ENCODE data around the gene ATRX. TPM values are rescaled to one million over a fixed set of nuclear protein-coding genes. Genes with fewer than 3 reads are reported as not detected.

The ATRX gene
- total RNA-seq, 1 experiment from 2014 or later: 61.3 TPM

GRCh38 chrX:77743720-77744119, 42.3 kb downstream of the ATRX start:
- TF ChIP-seq EGR1 (IDR thresholded peaks at IDR 0.05; ENCODE audit: low read depth) (no peak), YY1 (IDR thresholded peaks at IDR 0.05; ENCODE audit: extremely low read depth, insufficient replicate concordance, low read depth, low read length) (no peak), RAD21 (IDR thresholded peaks at IDR 0.05; ENCODE audit: low read depth) (no peak), ZNF274 (IDR thresholded peaks at IDR 0.05; ENCODE audit: low read depth, low read length) (no peak), TCF7L2 (IDR thresholded peaks at IDR 0.05; ENCODE audit: borderline replicate concordance, extremely low read depth, insufficient read depth, insufficient read length) (no peak), SIN3A (IDR thresholded peaks at IDR 0.05; ENCODE audit: low read depth) (no peak), POLR2A (IDR thresholded peaks at IDR 0.05; ENCODE audit: borderline replicate concordance, extremely low read depth, insufficient read depth, insufficient read length) (no peak), REST (IDR thresholded peaks at IDR 0.05; ENCODE audit: low read depth) (no peak), SRF (IDR thresholded peaks at IDR 0.05; ENCODE audit: low read depth) (no peak), EZH2phosphoT487 (IDR thresholded peaks at IDR 0.05; ENCODE audit: borderline replicate concordance) (no peak), FOSL1 (IDR thresholded peaks at IDR 0.05; ENCODE audit: low read depth) (no peak), MAX (IDR thresholded peaks at IDR 0.05) (no peak), ZFX (IDR thresholded peaks at IDR 0.05) (no peak), EZH2 (IDR thresholded peaks at IDR 0.05) (no peak), POLR2AphosphoS5 (IDR thresholded peaks at IDR 0.05; ENCODE audit: low read depth, low read length) (no peak), CEBPB (IDR thresholded peaks at IDR 0.05; ENCODE audit: low read depth) (no peak), JUND (IDR thresholded peaks at IDR 0.05) (no peak)
- no peak overlapping the region for H3K9ac ChIP-seq (ENCODE audit: low read length)
- no peak overlapping the region for H3K4me3 ChIP-seq (replicated peaks in 1 of 2; ENCODE audit: low read depth in 1 of 2, low read length in 2 of 2)
- H4K20me1 ChIP-seq (ENCODE audit: insufficient read depth): no peaks in the 10 kb centered on the region
- no peaks in the 10 kb centered on the region for H3K36me3 ChIP-seq (ENCODE audit: control insufficient read depth in 1 of 2, insufficient read depth in 2 of 2, low read length in 2 of 2)
- BruUV-seq (replicated peaks): no TSS peak
- no peak overlapping the region for H3K27ac ChIP-seq (ENCODE audit: low read depth, low read length)
- DNase-seq (ENCODE audit: low read depth, low spot score): no peak
- H3K9me3 ChIP-seq (ENCODE audit: control insufficient read depth in 1 of 2, insufficient read depth in 1 of 2, low read depth in 1 of 2, low read length in 2 of 2): no peaks in the 10 kb centered on the region
- H3K4me2 ChIP-seq (ENCODE audit: low read length): no peak overlapping the region
- RAD21 ChIA-PET (ENCODE audit: low non-redundant PET in 1 of 2, low total read pairs in 2 of 2, uncharacterized antibody in 2 of 2, unreplicated experiment in 2 of 2): no interaction called here
- POLR2A ChIA-PET: no interaction called here
- intact Hi-C loops (cut with micrococcal nuclease): no loop called here
- peaks cover 74% of the 10 kb centered on the region for H3K79me2 ChIP-seq (ENCODE audit: insufficient read depth, low read length)
- no peak overlapping the region for H2AFZ ChIP-seq (ENCODE audit: low read depth, low read length, poor library complexity, severe bottlenecking)
- CTCF ChIA-PET: no interaction called here
- no peaks in the 10 kb centered on the region for H3K27me3 ChIP-seq (ENCODE audit: insufficient read depth, low read length)
- no peaks in the 10 kb centered on the region for H3K4me1 ChIP-seq (ENCODE audit: control insufficient read depth in 1 of 2, insufficient read depth in 2 of 2, low read length in 2 of 2)
- no peaks in the 10 kb centered on the region for H3K9me2 ChIP-seq (ENCODE audit: insufficient read depth)
- no peak for ATAC-seq
